HepG2 (cell line): ENCODE measurements around the gene CENPB. TPM values are rescaled to one million over a fixed set of nuclear protein-coding genes. Genes with fewer than 3 reads are reported as not detected.

Source experiments
- ATM ChIP-seq: fragments of 450-650 bp; IDR thresholded peaks from 2 replicates; pipeline ENCODE4 v1.7.1; 2017; ENCODE audit warnings: mild to moderate bottlenecking, borderline replicate concordance
- CHD2 ChIP-seq: IDR thresholded peaks from 2 replicates; pipeline ENCODE4 v1.6.1; 2011; ENCODE audit warnings: low read depth, low read length, improper control_type of control experiment
- EP300 ChIP-seq, 3 experiments: sonication (generic) in 1 of 3; formaldehyde crosslinking in 1 of 3; IDR thresholded peaks; 2 replicates each; pipeline versions ENCODE4 v1.5.1 to v1.6.1; 2011 to 2020; ENCODE audit warnings: low read depth in 2 of 3, low read length in 2 of 3, borderline replicate concordance in 1 of 3, improper control_type of control experiment in 1 of 3, mild to moderate bottlenecking in 1 of 3, missing genetic modification reagents in 1 of 3, moderate library complexity in 1 of 3
- HMGA1 ChIP-seq: sonication (generic); formaldehyde crosslinking; conservative IDR thresholded peaks from 2 replicates; pipeline ENCODE4 v1.4.0; 2020; ENCODE audit warnings: missing genetic modification reagents
- IRX3 ChIP-seq: sonication (generic); formaldehyde crosslinking; IDR thresholded peaks from 2 replicates; pipeline ENCODE4 v1.8.1; 2023; ENCODE audit warnings: mild to moderate bottlenecking, low read depth, missing genetic modification reagents, borderline replicate concordance
- LCORL ChIP-seq, 2 experiments: fragments of 450-650 bp in 1 of 2; sonication (generic) in 1 of 2; formaldehyde crosslinking in 1 of 2; IDR thresholded peaks; 2 replicates each; pipeline versions ENCODE4 v1.5.0 to v1.6.1; 2017 to 2020; ENCODE audit warnings: antibody characterized with exemption in 1 of 2, missing genetic modification reagents in 1 of 2
- MZF1 ChIP-seq: sonication (generic); formaldehyde crosslinking; IDR thresholded peaks from 2 replicates; pipeline ENCODE4 v1.8.1; 2023; ENCODE audit warnings: mild to moderate bottlenecking, missing genetic modification reagents, borderline replicate concordance
- NR0B2 ChIP-seq: sonication (generic); formaldehyde crosslinking; IDR thresholded peaks from 2 replicates; pipeline ENCODE4 v1.4.0; 2020; ENCODE audit warnings: mild to moderate bottlenecking, missing genetic modification reagents
- NR2F1 ChIP-seq, 2 experiments: fragments of 450-650 bp in 1 of 2; formaldehyde crosslinking in 1 of 2; IDR thresholded peaks; 2 replicates each; pipeline versions ENCODE4 v1.5.0 to v1.6.1; 2016 to 2020; ENCODE audit warnings: mild to moderate bottlenecking in 1 of 2, missing compliant biosample characterization in 1 of 2, missing genetic modification reagents in 1 of 2, moderate library complexity in 1 of 2
- NRL ChIP-seq: sonication (generic); formaldehyde crosslinking; IDR thresholded peaks from 2 replicates; pipeline ENCODE4 v1.5.0; 2020; ENCODE audit warnings: missing genetic modification reagents, mild to moderate bottlenecking, moderate library complexity, borderline replicate concordance
- PRDM4 ChIP-seq: sonication (generic); formaldehyde crosslinking; IDR thresholded peaks from 2 replicates; pipeline ENCODE4 v1.9.0; 2021; ENCODE audit warnings: missing genetic modification reagents, borderline replicate concordance
- RFXAP ChIP-seq: sonication (generic); formaldehyde crosslinking; IDR thresholded peaks from 2 replicates; pipeline ENCODE4 v1.4.0; 2020; ENCODE audit warnings: missing genetic modification reagents, borderline replicate concordance
- SKIL ChIP-seq: sonication (generic); formaldehyde crosslinking; IDR thresholded peaks from 2 replicates; pipeline ENCODE4 v1.8.0; 2022; ENCODE audit warnings: missing genetic modification reagents, mild to moderate bottlenecking, moderate library complexity, borderline replicate concordance
- SNAPC2 ChIP-seq: sonication (generic); formaldehyde crosslinking; IDR thresholded peaks from 2 replicates; pipeline ENCODE4 v1.8.1; 2022; ENCODE audit warnings: mild to moderate bottlenecking, missing genetic modification reagents
- ZFP62 ChIP-seq: sonication (generic); formaldehyde crosslinking; IDR thresholded peaks from 2 replicates; pipeline ENCODE4 v1.4.0; 2020; ENCODE audit warnings: missing genetic modification reagents
- ZNF205 ChIP-seq: IDR thresholded peaks from 2 replicates; pipeline ENCODE4 v1.6.1; 2018; ENCODE audit warnings: missing biosample characterization, missing genetic modification reagents
- ZNF224 ChIP-seq: sonication (generic); formaldehyde crosslinking; IDR thresholded peaks from 2 replicates; pipeline ENCODE4 v1.5.0; 2020; ENCODE audit warnings: mild to moderate bottlenecking, missing genetic modification reagents
- ZNF276 ChIP-seq: sonication (generic); formaldehyde crosslinking; IDR thresholded peaks from 2 replicates; pipeline ENCODE4 v1.4.0; 2020; ENCODE audit warnings: mild to moderate bottlenecking, low read depth, missing genetic modification reagents
- ZNF431 ChIP-seq: sonication (generic); formaldehyde crosslinking; IDR thresholded peaks from 2 replicates; pipeline ENCODE4 v1.9.0; 2022; ENCODE audit warnings: missing genetic modification reagents, low read depth, mild to moderate bottlenecking, borderline replicate concordance
- ZNF441 ChIP-seq: sonication (generic); formaldehyde crosslinking; IDR thresholded peaks from 2 replicates; pipeline ENCODE4 v1.7.0; 2021; ENCODE audit warnings: missing genetic modification reagents, borderline replicate concordance
- ZNF747 ChIP-seq: sonication (generic); formaldehyde crosslinking; IDR thresholded peaks from 2 replicates; pipeline ENCODE4 v1.8.1; 2023; ENCODE audit warnings: missing genetic modification reagents, mild to moderate bottlenecking, borderline replicate concordance
- ZNF891 ChIP-seq: sonication (generic); formaldehyde crosslinking; IDR thresholded peaks from 2 replicates; pipeline ENCODE4 v1.5.0; 2020; ENCODE audit warnings: mild to moderate bottlenecking, missing genetic modification reagents
- polyA plus RNA-seq, 8 experiments: library from polyadenylated mRNA; depleted of rRNA in 3 of 8; stranded (reverse) in 7 of 8; unstranded in 1 of 8; fragments of >200 nt; fragmentation: Illumina TruSeq in 4 of 8; extraction: Trizol in 4 of 8; gene quantifications; 2 replicates each; pipeline versions ENCODE4 v1.2.1 to v1.2.3, GENCODE V29; 2011 to 2016; ENCODE audit warnings: low read depth in 4 of 8, missing spikeins in 1 of 8, mixed read lengths in 1 of 8; ENCODE audit not compliant: insufficient read depth in 1 of 8
- total RNA-seq, 5 experiments: library from RNA; depleted of rRNA; stranded (reverse); fragments of >200 nt; fragmentation: Illumina TruSeq; extraction: Trizol; gene quantifications; 2 replicates each; pipeline ENCODE4 v1.2.3, GENCODE V29; 2016; ENCODE audit warnings: low read depth in 1 of 5

The CENPB gene
- total and polyA plus RNA-seq, 2 of the 13 experiments (the other 11 are each of a cell fraction or from before 2014, with no cell fraction given): 10.4 to 54.5 TPM

- no peak for TF ChIP-seq HMGA1 (CRISPR knock-in tag)
- no peak for TF ChIP-seq ZNF276 (CRISPR knock-in tag)
- TF ChIP-seq LCORL (IDR thresholded peaks at IDR 0.05): no peak
- TF ChIP-seq LCORL (CRISPR knock-in tag; IDR thresholded peaks at IDR 0.05): peak; percentile 2; the same call in 1 of the 2 replicates
- TF ChIP-seq EP300 (IDR thresholded peaks at IDR 0.05; ENCODE audit: low read depth in 2 of 2, low read length in 2 of 2): no peak
- no peak for TF ChIP-seq EP300 (CRISPR knock-in tag; IDR thresholded peaks at IDR 0.05; ENCODE audit: borderline replicate concordance)
- no peak for TF ChIP-seq RFXAP (CRISPR knock-in tag)
- 0 out of 2 replicates have a peak, but pooled peaks have one; percentile 1 for TF ChIP-seq ZNF441 (CRISPR knock-in tag)
- no peak for TF ChIP-seq SNAPC2
- no peak for TF ChIP-seq CHD2
- no peak for TF ChIP-seq ZNF205 (CRISPR knock-in tag)
- TF ChIP-seq ZNF747 (CRISPR knock-in tag): no peak
- 0 out of 2 replicates have a peak, but pooled peaks have one; percentile 23 for TF ChIP-seq IRX3 (CRISPR knock-in tag)
- no peak for TF ChIP-seq NRL (CRISPR knock-in tag)
- TF ChIP-seq ZNF891 (CRISPR knock-in tag): peak; percentile 5; the same call in 1 of the 2 replicates
- 0 out of 2 replicates have a peak, but pooled peaks have one; percentile 37 for TF ChIP-seq ZNF431
- no peak for TF ChIP-seq NR0B2 (CRISPR knock-in tag)
- peak; percentile 73; the same call in 1 of the 2 replicates for TF ChIP-seq ZNF224 (CRISPR knock-in tag)
- TF ChIP-seq ZFP62 (CRISPR knock-in tag): no peak
- TF ChIP-seq SKIL (CRISPR knock-in tag): no peak
- no peak for TF ChIP-seq ATM
- TF ChIP-seq NR2F1 (CRISPR knock-in tag; IDR thresholded peaks at IDR 0.05): no peak
- TF ChIP-seq PRDM4 (CRISPR knock-in tag): no peak
- 0 out of 2 replicates have a peak, but pooled peaks have one; percentile 49 for TF ChIP-seq MZF1 (CRISPR knock-in tag)
Observed at GRCh38 chr20:3777381-3777715, 9.2 kb downstream of the CENPB start (continued).
